Stimulated activated CD8-positive, alpha-beta memory T cell treated with anti-CD3 and anti-CD28 coated beads, Interleukin-15, amount 100 ng/mL, for 4 hours (primary cell): Measurements from ENCODE around the gene MOAP1.
"Not testable (repeated sequence)": the region's sequence is repeated elsewhere in the genome, so short reads cannot be mapped to it uniquely, and the experiment has no call there.

ENCODE experiments used
- DNase-seq, 2 donors: peaks; one replicate each; pipeline ENCODE4 v3.0.0-alpha.2; 2020; ENCODE audit warnings: low read depth in 2 of 2

The MOAP1 gene, protein sequence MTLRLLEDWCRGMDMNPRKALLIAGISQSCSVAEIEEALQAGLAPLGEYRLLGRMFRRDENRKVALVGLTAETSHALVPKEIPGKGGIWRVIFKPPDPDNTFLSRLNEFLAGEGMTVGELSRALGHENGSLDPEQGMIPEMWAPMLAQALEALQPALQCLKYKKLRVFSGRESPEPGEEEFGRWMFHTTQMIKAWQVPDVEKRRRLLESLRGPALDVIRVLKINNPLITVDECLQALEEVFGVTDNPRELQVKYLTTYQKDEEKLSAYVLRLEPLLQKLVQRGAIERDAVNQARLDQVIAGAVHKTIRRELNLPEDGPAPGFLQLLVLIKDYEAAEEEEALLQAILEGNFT

DNA sequence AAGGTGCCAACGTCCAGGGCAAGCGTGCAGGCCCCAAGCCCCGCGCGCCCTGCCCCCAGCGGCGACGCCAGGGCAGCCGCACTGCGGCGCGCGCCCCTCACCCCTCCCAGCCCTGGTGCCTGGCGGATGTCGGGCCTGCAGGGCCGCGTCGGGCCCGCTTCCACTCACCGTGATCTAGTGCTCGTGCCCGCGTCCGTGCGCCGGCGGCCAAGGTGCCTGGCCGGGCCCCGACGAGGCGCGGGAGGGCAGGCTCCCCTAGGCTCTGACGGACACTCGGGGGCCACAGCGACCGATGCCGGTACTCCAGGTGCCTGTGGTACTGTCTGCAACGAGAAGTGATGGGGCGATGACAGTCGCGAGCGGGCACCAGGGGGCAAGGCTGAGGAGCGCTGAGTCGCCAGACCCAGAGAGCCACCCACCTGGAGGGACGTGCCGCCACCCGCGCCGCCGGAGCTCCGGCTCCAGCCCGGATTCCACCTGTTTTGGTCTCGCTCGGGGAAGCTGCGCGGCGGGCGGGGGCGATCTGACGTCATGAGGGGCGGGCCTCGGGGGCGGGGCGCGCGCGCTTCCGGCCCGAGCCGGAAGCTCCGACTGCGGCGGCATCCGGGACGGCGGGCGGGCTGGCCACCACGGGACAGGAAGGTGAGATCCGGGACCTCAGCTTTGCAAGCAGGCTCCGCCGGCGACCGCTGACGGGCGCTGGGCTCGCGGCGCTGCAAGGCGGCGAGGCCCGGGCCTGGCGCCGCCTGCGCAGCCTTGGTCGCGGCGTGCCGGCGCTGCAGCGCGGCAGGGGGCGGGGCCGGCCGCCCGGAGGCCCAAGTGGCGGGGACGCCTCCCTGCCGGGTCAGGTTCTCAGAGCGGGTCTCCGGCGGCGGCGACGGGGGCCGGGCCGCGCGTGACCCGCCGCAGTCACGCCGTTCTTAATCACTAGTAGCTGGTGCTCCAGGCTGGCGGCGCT, at the start of gene MOAP1, which contains the start of gene LYSET:
Gene MOAP1, minus strand, starts transcription at position 507 of the 958 bp plus-strand sequence. CDS start 655 bp downstream, outside the sequence.
Gene LYSET, plus strand, starts transcription at position 927 of the 958 bp plus-strand sequence. CDS start 89 bp downstream, outside the sequence.
- peak; percentile 76 to 79 for DNase-seq

DNA sequence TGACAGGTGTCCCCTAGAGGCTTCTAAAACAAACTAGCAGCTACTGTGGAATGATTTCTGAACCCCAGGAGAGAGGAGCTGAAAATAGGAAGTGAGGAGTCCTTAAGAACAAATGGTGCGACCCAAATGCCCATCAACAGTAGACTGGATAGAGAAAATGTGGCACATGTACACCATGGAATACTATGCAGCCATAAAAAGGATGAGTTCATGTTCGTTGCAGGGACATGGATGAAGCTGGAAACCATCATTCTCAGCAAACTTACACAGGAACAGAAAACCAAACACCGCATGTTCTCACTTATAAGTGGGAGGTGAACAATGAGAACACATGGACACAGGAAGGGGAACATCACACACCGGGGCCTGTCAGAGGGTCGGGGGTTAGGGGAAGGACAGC, 48.4 kb upstream of the MOAP1 start:
- not testable (repeated sequence) for DNase-seq

DNA sequence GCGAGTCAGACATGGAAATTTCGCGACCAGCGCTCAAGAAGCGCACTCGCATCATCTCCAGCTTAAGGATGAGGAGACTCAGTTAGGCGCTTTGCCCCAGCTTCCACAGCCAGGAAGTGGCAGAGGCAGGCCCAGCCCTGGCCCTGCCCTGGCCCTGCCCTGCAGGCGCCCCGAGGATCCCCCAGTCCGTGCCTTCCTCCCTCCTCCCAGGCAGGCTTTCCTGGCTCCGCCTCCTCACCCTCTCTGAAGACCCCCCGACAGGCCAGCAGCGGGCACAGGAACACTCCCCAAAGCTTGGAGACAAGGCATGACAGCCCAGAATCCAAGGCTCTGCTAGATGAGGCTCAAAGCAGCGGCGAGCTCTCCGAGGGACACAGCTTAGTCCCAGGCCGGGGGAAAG, 47.5 kb upstream of the MOAP1 start:
- DNase-seq: no peak

DNA sequence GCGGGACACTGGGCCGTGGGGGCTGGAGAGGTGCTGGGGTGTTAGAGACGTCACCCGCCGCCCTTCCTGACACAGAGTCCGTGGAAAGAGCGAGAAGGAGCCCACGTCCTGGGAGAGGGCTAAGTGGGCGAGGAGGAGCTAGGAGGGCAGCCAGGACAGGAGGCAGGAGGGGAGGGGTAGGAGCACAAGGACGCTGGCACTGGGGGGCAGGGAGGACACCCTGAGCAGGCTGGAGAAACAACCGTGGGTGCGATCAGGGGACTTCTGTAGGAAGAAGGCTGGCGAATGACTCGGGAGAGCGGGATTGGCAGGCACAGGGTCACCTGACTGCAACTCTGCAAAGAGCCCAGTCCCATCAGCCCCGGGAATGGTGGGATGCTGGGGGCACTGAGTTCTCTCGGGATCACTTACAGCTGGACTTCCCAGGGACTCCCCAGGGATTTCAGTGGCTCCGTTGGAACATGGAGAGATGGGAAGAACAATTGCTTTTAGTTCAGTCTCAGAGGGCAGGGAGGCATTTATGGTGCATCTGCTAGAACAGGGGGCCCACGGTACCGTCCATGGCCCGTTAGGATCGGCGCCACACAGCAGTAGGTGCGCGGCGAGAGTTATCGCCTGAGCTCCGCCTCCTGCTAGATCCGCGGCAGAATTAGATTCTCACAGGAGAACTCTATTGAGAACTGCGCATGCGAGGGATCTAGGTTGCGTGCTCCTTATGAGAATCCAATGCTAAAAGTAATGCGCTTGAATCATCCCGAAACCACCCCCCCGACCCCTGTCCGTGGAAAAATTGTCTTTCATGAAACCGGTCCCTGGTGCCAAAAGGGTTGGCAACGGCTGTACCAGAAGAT, 46.7 kb upstream of the MOAP1 start:
- DNase-seq: no peak

DNA sequence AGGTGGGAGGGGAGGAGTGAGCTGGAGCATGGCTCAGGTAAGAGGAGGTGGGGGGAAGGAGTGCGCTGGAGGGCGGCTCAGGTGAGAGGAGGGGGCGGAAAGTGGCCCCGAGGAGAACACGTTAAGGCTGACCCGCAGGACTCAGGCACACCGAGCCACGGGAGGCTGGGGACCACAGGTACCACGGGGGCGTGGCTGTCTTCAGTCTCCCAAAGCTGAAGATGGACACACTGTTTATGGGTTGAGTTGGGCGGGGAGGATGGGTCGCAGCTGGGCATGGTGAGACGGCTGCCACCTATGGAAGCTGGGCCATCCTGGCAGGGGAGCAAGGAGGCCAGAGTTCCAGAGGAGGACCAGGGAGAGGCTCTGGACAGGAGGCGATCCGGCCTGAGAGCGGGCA, 45.8 kb upstream of the MOAP1 start:
- DNase-seq: no peak

DNA sequence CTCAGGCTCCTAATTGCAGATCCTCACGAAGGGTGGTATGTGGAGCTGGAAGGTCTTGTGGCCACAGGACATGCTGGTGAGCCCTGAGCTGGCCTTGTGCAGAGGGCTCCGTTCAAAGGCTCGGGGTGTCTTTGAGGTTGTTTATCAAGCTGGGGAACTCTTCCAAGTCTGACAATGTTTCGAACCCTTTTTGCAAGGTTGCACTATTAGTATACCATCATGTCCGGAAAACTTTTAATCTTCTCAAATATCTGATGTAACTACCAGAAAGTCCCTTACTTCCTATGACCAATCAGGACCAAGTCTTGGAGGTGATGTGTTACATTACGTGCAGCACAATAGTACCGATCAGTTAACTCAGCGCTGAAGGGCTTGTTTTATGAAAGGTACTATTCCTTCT, 43.9 kb upstream of the MOAP1 start:
- no peak for DNase-seq

DNA sequence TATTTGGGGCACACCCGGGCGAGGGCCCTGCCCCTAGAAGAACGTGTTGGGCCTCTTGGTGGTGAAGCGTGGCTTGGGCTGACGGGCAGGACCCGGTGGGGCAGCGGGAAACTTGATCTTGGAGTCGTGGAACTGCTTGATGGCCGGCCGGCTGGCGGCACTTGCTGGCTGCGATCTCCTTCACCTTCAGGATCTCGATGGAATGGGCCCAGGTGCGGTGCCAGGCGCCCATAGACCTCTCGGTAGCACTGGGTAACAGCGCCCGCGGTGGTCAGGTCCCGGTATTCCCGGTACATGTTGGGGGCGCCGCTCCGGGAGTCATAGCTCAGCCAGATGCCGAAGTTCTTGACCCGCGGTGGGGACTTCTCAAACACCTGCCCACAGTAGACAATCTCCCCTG, 38.9 kb upstream of the MOAP1 start:
- DNase-seq: no peak

DNA sequence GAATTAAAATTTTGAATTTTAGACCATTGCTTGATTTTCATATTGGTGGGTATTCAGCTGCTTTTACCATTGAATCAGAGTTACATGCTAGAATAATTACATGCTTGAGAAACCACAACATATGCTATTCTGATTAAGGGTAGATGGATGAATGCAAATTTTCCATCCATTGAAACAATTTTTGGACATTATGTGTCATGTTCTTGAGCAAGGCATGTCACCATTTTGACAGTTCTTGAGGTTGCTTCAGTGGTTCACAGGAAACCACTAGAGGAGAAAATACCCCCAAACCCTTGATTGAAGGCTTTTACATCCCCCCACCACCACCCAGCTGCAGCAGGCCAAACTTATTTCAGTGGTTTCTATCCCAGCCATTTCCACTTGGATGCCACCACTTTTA, 35.8 kb upstream of the MOAP1 start:
- no peak for DNase-seq

DNA sequence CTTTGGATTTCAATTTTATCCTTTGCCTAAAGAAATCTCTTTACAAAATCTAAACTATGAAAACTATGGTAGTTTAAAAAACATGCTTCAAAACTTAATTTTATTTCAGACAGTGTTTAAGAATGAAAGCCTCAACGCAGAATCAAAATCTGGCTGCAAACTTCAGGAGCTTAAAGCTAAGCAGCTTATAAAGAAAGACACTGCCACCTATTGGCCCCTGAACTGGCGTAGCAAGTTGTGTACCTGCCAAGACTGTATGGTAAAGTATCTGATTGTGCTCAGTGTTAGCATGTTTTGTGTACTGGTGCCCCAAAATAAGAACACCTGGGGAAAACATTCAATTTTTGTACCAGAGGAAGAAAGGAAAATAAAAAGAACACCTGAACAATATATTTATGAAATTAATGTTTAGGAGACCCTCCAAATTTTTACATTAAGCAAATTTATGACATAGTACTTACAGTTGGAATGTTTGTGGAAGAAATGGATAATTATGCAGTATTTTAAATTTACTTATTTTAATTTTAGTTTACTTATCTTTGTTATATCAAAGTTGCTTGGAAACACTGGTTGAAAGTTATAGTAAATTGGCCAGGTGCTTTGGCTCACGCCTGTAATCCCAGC, 34.5 kb upstream of the MOAP1 start:
- DNase-seq: no peak

DNA sequence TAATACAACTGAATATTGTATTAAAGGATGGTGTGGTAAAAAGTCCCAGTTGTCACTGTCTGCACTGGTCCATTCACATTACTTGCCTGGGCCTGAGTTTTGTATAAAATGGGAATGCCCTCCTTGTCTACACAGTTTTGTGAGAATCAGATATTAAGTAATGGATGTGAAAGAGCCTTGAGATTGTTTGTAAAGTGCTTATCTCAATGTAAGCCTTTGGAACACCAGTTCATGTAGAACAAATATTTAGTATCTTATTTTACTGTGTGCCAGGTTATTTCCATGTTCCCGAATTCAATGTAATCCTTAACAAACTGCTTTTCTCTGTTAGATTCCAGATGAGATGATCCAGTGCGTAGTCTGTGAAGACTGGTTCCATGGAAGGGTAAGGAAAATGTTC, 29.9 kb upstream of the MOAP1 start:
- no peak for DNase-seq

DNA sequence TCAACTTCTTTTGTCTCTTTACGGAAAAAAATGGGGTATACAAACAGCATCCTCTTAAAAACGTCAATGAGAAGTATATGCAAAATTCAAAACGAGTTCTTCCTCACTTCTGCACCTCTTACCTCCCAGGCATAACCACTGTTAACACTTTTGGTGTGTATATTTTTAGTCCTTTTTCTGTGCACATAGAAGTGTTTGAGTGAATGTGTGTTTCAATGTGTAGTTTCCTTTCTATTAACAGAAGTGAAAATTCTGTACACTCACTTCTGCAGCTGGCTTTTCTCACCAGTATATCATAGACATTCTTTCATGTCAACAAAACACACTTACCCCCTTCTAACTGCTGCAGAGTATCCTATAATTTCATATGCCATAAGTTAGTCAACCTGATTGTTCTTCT, 27.7 kb upstream of the MOAP1 start:
- DNase-seq: no peak

DNA sequence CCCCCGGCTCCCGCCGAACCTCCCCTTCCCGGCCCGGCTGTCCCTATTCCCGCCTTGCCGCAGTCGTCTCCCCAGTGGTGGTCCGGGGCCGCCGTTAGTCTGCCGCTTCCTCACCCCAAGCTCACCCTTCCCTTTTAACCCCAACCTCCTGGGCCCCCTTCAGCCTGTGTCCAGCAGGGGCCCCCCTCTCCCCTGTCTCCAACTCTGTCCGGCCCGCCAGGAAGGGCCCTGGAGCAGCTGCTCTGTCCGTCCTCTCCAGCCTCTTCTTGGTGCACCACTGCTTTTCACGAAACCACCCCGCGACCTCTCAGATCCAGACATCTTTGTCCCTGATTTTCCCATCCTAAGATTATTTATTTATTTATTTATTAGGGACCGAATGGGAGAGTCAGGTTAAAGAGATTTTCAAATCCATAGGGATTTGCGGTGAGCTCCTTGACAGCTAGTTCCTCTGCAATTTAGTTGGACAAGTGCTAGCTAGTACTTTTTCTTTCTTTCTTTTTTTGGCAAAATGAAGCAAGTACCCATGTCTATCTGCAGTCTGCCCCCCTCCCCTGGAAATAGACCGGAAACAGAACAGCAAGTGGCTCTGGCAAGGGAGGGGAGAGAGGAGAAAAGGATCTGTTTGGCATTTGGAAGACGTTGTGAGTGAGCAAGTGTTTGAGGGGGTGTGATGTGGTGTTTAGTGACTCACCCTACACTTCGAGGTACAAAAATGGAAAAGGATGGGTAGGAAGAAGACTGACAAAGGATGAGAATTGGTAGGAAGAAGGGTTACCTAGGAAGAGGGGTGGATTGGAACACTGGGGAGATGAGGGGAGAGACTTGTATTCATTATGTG, 23.0 kb upstream of the MOAP1 start:
- no peak for DNase-seq

DNA sequence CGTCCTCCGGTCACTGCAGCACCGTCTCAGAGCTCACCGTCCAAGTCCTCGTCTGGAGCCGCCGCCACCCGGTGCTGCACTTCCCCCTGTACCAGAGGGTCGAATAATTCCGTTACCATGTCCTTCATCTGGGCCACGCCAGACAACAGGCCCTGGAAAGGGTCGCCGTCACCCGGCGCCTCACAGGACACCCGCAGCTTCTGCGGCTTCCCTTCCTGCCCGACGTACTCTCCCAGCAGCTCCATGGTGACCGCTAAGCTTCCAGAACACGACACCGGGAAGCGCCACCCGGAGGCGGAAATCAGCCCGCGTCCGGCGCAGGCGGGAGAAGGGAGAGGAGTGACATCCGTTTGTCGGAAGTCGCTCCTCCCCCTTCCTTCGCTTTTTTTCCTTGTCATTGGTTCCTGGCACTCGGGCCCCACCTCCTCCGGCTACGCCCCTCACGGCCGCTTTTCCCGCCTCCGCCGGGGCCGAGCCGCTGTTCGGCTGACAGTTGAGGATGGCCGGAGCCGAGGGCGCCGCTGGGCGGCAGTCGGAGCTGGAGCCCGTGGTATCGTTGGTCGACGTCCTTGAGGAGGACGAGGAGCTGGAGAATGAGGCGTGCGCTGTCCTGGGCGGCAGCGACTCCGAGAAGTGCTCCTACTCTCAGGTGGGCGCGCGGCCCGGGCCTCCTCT, 22.2 kb upstream of the MOAP1 start, which contains the start of the genes GON7 and UBR7:
Gene GON7, minus strand, starts transcription at position 273 of the 675 bp plus-strand sequence. Its CDS starts 28 bp downstream, at position 245.
Gene UBR7, plus strand, starts transcription at position 464 of the 675 bp plus-strand sequence. Its CDS starts 36 bp downstream, at position 500.
- DNase-seq: peak; percentile 68 to 70

DNA sequence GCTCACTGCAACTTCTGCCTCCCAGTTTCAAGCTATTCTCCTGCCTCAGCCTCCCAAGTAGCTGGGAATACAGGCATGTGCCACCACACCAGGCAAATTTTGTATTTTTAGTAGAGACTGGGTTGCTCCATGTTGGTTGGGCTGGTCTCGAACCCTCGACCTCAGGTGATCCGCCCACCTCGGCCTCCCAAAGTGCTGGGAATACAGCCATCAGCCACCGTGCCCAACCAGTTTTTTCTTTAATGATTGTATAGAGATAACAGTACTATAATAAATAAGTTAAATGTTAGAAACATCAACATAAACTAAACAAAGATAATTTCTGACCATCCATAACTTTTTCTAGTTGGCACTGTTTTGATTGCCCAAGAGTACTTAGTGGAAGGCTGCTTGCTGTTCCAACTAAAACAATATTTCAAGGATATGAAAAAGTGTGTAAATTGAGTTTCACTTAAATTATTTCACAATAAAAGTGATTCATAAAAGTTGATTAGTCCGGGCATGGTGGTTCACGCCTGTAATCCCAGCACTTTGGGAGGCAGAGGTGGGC, 16.5 kb upstream of the MOAP1 start:
- DNase-seq: no peak

DNA sequence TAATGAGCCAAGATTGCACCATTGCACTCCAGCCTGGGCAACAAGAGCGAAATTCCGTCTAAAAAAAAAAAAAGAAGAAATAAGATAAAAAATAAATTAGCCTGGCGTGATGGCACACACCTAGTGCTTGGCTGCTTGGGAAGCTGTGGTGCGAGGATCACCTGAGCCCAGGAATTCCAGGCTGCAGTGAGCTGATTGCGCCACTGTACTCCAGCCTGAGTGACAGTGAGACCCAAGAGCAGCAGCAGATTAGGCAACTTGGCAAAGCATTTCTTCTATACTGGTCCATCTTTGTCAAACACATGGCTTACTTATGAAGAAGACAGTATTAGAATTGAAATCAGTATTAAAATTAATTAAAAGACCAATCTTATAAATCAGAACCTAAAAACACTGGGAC, 15.9 kb upstream of the MOAP1 start:
- DNase-seq: no peak

DNA sequence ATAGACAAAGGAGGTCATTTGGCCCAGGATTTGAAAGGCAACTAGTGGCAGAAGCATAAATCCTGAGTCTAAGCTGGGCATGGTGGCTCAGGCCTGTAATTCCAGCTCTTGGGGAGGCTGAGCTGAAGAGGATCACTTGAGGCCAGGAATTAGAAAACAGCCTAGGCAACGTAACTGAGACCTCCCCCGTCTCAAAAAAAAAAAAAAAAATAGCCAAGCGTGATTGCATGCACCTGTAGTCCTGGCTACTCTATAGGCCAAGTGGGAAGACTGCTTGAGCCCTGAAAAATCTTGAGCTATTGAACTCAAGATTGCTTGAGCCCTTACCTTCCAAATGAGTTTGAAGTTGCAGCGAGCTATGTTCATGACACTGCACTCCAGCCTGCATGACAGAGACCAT, 14.3 kb upstream of the MOAP1 start:
- no peak for DNase-seq

DNA sequence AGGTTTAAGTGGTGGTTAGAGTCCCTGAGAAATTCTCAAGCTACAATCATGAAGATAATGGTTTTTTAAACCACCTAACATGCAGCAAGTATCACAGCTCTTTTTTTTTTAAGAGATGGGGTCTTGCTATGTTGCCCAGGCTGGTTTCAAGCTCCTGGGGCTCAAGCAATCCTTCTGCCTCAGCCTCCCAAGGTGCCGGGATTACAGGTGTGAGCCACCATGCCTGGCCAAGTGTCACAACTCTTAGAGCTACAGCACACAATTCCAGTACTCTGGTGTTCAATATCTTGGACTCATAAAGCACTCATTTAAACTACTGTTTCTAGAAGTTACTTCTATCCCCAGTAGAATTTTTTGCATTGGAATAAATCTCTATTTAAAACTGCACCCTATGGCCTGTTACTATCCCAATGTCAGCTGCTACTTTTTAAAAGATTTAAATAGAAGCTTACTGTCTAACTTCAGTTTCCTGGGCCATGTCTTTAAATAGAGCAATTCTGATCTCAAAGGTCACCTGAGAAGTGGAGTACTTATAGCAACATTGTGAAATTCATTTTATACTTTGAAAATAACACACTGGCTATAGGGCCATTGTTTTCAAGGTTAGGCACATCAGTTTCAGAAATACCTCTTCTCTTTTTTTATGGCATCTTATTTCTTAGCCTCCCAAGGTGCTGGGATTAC, 10.8 kb upstream of the MOAP1 start:
- no peak for DNase-seq

DNA sequence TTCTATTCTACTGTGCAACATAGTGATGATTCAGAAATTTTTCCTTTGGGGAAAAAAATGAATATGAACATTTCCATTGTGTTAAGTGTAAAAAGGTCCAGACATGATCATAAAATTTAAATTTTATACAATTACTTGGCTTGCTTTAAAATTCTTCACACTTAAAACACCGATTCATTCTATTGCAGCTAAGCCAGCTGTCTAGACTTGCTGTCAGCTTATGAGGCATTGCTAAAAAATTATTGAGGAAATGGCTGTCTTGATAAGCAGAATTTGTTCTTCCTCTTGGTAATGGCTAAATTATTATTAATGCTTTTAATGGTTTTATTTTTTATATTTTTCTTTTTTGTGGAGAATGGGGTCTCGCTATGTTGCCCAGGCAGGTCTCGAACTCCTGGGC, 2.3 kb upstream of the MOAP1 start:
- DNase-seq: no peak

DNA sequence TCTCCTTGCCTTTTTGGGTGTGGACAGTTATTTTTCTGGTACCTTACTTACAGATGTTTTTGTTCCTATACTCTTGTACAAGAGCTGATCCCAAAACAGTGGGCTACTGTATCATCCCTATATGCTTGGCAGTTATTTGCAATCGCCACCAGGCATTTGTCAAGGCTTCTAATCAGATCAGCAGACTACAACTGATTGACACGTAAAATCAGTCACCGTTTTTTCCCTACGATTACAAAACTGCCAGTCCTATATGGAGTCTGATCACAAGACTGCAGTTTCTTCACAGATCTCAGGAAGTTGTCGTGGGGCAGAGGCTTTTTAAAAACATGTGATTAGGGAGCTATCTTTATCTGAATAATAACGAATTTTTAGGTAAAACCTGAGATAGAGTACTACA, 1.8 kb upstream of the MOAP1 start:
- no peak for DNase-seq
